Neural cell (in vitro differentiated cells): ENCODE data around the gene OR2A1. TPM values are rescaled to one million over a fixed set of nuclear protein-coding genes. Genes with fewer than 3 reads are reported as not detected.
"Not testable (repeated sequence)": the region's sequence is repeated elsewhere in the genome, so short reads cannot be mapped to it uniquely, and the experiment has no call there.

ENCODE experiments used
- H2AFZ ChIP-seq: fragments of 200-600, 300-800 bp; sonication (generic), shearing (Covaris generic); 2 replicates; pipeline ENCODE4 v1.6.0; 2014; ENCODE audit warnings: low read depth, mild to moderate bottlenecking, antibody characterized with exemption, low read length, moderate library complexity
- H3F3A ChIP-seq: fragments of 200-600 bp; shearing (Covaris generic); 2 replicates; pipeline ENCODE4 v1.6.1; 2016; ENCODE audit warnings: mild to moderate bottlenecking, moderate library complexity, mixed read lengths, antibody characterized with exemption, low read length; ENCODE audit not compliant: insufficient read depth, poor library complexity, severe bottlenecking
- H3K27ac ChIP-seq: fragments of 200-600, 300-800 bp; sonication (generic), shearing (Covaris generic); 2 replicates; pipeline ENCODE4 v1.5.1; 2014; ENCODE audit warnings: mild to moderate bottlenecking, low read length, moderate library complexity
- H3K27me3 ChIP-seq: fragments of 300-800, 200-600 bp; sonication (generic), shearing (Covaris generic); 2 replicates; pipeline ENCODE4 v1.6.0; 2014; ENCODE audit warnings: mild to moderate bottlenecking, low read depth, low read length, moderate library complexity; ENCODE audit not compliant: insufficient read depth
- H3K36me3 ChIP-seq: fragments of 300-800, 200-600 bp; sonication (generic), shearing (Covaris generic); 2 replicates; pipeline ENCODE4 v1.5.1; 2014; ENCODE audit warnings: mild to moderate bottlenecking, antibody characterized with exemption, low read length, moderate library complexity; ENCODE audit not compliant: insufficient read depth
- H3K4me2 ChIP-seq: fragments of 300-800, 200-600 bp; sonication (generic), shearing (Covaris generic); 2 replicates; pipeline ENCODE4 v1.6.0; 2014; ENCODE audit warnings: mild to moderate bottlenecking, low read length
- H3K4me3 ChIP-seq: fragments of 300-800, 200-600 bp; sonication (generic), shearing (Covaris generic); 2 replicates; pipeline ENCODE4 v1.5.1; 2014; ENCODE audit warnings: mild to moderate bottlenecking, low read length, moderate library complexity
- H3K79me2 ChIP-seq: fragments of 200-600 bp; shearing (Covaris generic); replicated peaks from 2 replicates; pipeline ENCODE4 v1.6.0; 2014; ENCODE audit warnings: mild to moderate bottlenecking, low read length, moderate library complexity; ENCODE audit not compliant: insufficient read depth
- H3K9ac ChIP-seq: fragments of 300-800, 200-600 bp; sonication (generic), shearing (Covaris generic); 2 replicates; pipeline ENCODE4 v1.6.1; 2016; ENCODE audit warnings: mild to moderate bottlenecking, low read length, mixed read lengths
- H3K9me2 ChIP-seq: fragments of 200-600 bp; shearing (Covaris generic); 2 replicates; pipeline ENCODE4 v1.6.1; 2016; ENCODE audit warnings: mild to moderate bottlenecking, low read length, mixed read lengths; ENCODE audit not compliant: insufficient read depth
- H3K9me3 ChIP-seq: fragments of 200-600, 300-800 bp; sonication (generic), shearing (Covaris generic); 2 replicates; pipeline ENCODE4 v1.6.1; 2016; ENCODE audit warnings: mild to moderate bottlenecking, mixed run types, low read length, moderate library complexity, mixed read lengths
- H4K20me1 ChIP-seq: fragments of 200-600 bp; shearing (Covaris generic); 2 replicates; pipeline ENCODE4 v1.6.1; 2016; ENCODE audit warnings: mild to moderate bottlenecking, mixed run types; ENCODE audit not compliant: insufficient read depth
- polyA plus RNA-seq: library from polyadenylated mRNA; depleted of rRNA; stranded (reverse); fragments of >200 nt; gene quantifications from 2 replicates; pipeline ENCODE4 v1.2.3, GENCODE V29; 2014

OR2A1 gene
- polyA plus RNA-seq, 1 donor from 2014 or later: not detected

- not testable (repeated sequence) for H3K27me3 ChIP-seq, H2AFZ ChIP-seq, H3K9ac ChIP-seq, H3K36me3 ChIP-seq, H3K4me2 ChIP-seq, H3K9me3 ChIP-seq, H3K79me2 ChIP-seq, H3F3A ChIP-seq, H3K27ac ChIP-seq, H3K4me3 ChIP-seq, H4K20me1 ChIP-seq, H3K9me2 ChIP-seq
Observed at GRCh38 chr7:144287171-144287784, 24.9 kb upstream of the OR2A1 start.

- not testable (repeated sequence) for H2AFZ ChIP-seq, H3K9me2 ChIP-seq, H4K20me1 ChIP-seq, H3K4me3 ChIP-seq, H3K4me2 ChIP-seq, H3K79me2 ChIP-seq, H3K9ac ChIP-seq, H3K27me3 ChIP-seq, H3F3A ChIP-seq, H3K27ac ChIP-seq, H3K36me3 ChIP-seq, H3K9me3 ChIP-seq
Observed at GRCh38 chr7:144291607-144292006, 20.6 kb upstream of the OR2A1 start.

- H3F3A ChIP-seq, H3K27ac ChIP-seq, H2AFZ ChIP-seq, H3K9me2 ChIP-seq, H3K79me2 ChIP-seq, H3K36me3 ChIP-seq, H3K9ac ChIP-seq, H3K9me3 ChIP-seq, H3K4me2 ChIP-seq, H3K4me3 ChIP-seq, H4K20me1 ChIP-seq, H3K27me3 ChIP-seq: not testable (repeated sequence)
Observed at GRCh38 chr7:144292384-144293161, 19.6 kb upstream of the OR2A1 start.

- not testable (repeated sequence) for H3K4me3 ChIP-seq
Observed at GRCh38 chr7:144293794-144294499, 18.3 kb upstream of the OR2A1 start.

GRCh38 chr7:144302578-144303303 lies 9.5 kb upstream of the OR2A1 start:
- not testable (repeated sequence) for H3K36me3 ChIP-seq, H3K4me3 ChIP-seq, H3K9me3 ChIP-seq, H3F3A ChIP-seq, H3K9ac ChIP-seq, H4K20me1 ChIP-seq, H3K27ac ChIP-seq, H2AFZ ChIP-seq, H3K27me3 ChIP-seq, H3K9me2 ChIP-seq, H3K4me2 ChIP-seq, H3K79me2 ChIP-seq

More at GRCh38 chr7:144293794-144294499, 18.3 kb upstream of the OR2A1 start:
- not testable (repeated sequence) for H3K36me3 ChIP-seq, H3K27ac ChIP-seq, H3K27me3 ChIP-seq, H3K9me2 ChIP-seq, H3F3A ChIP-seq, H3K4me2 ChIP-seq, H3K79me2 ChIP-seq, H2AFZ ChIP-seq, H3K9me3 ChIP-seq, H4K20me1 ChIP-seq, H3K9ac ChIP-seq

- H3K27me3 ChIP-seq, H3K36me3 ChIP-seq, H3K79me2 ChIP-seq, H3K9me2 ChIP-seq, H3K9ac ChIP-seq, H3F3A ChIP-seq, H3K9me3 ChIP-seq, H3K4me2 ChIP-seq, H3K4me3 ChIP-seq, H2AFZ ChIP-seq, H4K20me1 ChIP-seq, H3K27ac ChIP-seq: not testable (repeated sequence)
Observed at GRCh38 chr7:144303607-144304006, 8.6 kb upstream of the OR2A1 start.

- H3K27ac ChIP-seq, H3K9me2 ChIP-seq, H3K4me3 ChIP-seq, H3K79me2 ChIP-seq, H3K36me3 ChIP-seq, H3K27me3 ChIP-seq, H3F3A ChIP-seq, H2AFZ ChIP-seq, H4K20me1 ChIP-seq, H3K4me2 ChIP-seq, H3K9me3 ChIP-seq, H3K9ac ChIP-seq: not testable (repeated sequence)
Observed at GRCh38 chr7:144305156-144305555, 7.1 kb upstream of the OR2A1 start.
